ENCODE data around the gene MIA3.
"Not testable (repeated sequence)": the region's sequence is repeated elsewhere in the genome, so short reads cannot be mapped to it uniquely, and the experiment has no call there.

GRCh38 chr1:222668184-222668583, 50.3 kb downstream of the MIA3 start:
- TF ChIP-seq CTCF, POLR2A (IDR thresholded peaks at IDR 0.05): not testable (repeated sequence)

Measured in lower leg skin (tissue), 3 donors.